ENCODE results near the gene DENND6A. TPM values are rescaled to one million over a fixed set of nuclear protein-coding genes. Genes with fewer than 3 reads are reported as not detected.
"Not testable (repeated sequence)": the region's sequence is repeated elsewhere in the genome, so short reads cannot be mapped to it uniquely, and the experiment has no call there.

Gene DENND6A, protein sequence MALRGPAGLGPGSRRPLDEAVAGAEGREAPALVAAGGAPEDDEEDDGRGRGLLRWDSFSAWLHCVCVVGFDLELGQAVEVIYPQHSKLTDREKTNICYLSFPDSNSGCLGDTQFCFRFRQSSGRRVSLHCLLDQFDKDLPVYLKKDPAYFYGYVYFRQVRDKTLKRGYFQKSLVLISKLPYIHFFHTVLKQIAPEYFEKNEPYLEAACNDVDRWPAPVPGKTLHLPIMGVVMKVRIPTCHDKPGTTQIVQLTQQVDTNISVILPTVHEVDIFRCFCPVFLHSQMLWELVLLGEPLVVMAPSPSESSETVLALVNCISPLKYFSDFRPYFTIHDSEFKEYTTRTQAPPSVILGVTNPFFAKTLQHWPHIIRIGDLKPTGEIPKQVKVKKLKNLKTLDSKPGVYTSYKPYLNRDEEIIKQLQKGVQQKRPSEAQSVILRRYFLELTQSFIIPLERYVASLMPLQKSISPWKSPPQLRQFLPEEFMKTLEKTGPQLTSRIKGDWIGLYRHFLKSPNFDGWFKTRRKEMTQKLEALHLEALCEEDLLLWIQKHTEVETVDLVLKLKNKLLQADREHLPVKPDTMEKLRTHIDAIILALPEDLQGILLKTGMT
- 17.5 and 23.6 TPM in 2 replicates for total RNA-seq

DNA sequence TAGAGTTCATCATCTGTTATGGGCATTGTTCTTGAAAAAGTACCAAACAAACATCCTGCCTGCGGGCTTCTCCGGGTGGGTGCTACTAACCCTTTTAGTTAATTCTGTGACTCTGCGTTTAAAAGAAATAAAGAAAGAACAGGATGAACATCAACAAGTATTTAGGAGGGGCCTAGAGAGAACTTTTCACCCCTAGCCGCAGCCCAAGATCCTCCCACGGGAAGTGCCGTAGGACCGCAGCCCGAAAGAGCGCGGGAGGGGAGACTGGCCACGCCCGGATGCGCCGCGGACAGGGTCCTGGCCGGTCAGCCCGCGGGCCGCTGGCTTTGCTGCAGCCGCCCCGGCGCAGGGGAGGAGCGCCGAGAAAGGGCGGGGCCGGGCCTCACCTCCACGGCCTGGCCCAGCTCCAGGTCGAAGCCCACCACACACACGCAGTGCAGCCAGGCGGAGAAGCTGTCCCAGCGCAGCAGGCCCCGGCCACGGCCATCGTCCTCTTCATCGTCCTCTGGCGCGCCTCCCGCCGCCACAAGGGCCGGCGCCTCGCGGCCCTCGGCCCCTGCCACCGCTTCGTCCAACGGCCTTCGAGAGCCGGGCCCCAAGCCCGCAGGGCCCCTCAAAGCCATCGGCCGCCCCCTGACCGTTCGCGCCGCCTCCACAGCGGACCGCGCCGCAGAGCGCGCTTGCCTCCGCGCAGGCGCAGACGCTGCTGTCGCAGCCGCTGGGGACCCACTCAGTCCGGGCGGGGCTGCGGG, at the start of gene DENND6A:
Gene DENND6A, minus strand, starts transcription at position 682 of the 752 bp plus-strand sequence. Its CDS starts 59 bp downstream, at position 623.
- DNase-seq (ENCODE audit: low read depth, low spot score): peak; percentile 41

DNA sequence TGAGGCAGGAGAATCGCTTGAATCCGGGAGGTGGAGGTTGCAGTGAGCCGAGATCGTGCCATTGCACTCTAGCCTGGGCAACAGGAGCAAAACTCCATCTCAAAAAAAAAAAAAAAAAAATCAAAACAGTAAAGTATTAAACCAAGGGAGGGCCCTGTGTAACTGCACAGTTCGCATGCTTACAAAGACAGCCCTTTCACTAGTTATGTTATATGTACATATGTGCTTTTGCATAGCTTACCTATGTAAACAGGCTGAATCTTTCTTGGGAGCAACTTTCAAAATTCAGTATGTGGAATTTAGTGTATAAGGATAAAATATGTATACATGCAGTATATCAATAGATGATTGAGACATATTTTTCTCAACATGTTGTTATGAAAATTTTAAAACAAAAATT, 47.1 kb upstream of the DENND6A start:
- DNase-seq (ENCODE audit: low read depth, low spot score): no peak

DNA sequence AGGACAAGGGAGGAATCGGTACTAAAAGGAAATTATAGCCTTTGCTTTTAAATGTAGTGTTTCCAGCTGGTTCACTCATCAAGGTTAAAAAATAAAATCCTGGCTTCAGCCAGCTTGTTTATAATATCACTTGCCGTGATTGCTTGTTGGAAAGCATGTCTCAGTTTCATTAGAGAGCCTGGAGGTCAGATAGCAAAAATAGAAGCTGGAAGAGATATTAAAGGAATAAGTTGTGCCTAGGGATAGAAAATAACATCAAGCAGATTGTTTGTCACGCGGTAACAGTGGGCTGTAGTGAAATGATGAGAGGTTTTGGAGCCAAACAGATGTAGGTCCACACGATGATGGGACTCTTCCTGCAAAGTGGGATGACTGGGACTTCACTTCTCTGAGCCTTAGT, 45.5 kb upstream of the DENND6A start:
- no peak for DNase-seq (ENCODE audit: low read depth, low spot score)

DNA sequence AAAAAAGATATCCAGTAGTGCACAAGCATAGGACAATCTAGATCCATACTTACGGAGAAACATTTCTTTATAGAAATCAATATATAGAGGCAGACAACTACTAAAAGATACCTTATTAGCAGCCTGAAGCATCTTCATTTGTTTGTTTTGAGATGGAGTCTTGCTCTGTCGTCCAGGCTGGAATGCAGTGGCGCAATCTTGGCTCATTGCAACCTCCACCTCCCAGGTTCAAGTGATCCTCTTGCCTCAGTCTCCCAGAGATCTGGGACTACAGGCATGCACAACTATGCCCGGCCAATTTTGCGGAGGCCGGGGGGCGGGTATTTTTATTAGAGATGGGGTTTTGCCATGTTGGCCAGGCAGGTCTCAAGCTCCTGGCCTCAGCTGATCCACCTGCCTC, 45.0 kb upstream of the DENND6A start:
- DNase-seq (ENCODE audit: low read depth, low spot score): no peak

DNA sequence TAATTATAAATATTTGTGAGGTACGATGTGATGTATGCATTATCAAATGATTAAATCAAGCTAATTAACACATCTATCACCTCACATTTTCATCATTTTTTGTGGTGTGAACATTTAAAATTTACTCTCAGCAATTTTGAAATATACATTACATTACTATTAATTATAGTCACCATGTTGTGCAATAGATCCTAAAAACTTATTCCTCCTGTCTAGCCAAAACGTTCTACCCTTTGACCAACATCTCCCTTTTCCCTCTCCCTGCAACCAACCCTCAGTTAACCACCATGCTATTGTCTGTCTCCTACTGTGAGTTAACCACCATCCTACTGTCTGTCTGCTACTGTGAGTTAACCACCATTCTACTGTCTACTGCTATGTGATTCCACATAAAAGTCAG, 42.5 kb upstream of the DENND6A start:
- DNase-seq (ENCODE audit: low read depth, low spot score): no peak

DNA sequence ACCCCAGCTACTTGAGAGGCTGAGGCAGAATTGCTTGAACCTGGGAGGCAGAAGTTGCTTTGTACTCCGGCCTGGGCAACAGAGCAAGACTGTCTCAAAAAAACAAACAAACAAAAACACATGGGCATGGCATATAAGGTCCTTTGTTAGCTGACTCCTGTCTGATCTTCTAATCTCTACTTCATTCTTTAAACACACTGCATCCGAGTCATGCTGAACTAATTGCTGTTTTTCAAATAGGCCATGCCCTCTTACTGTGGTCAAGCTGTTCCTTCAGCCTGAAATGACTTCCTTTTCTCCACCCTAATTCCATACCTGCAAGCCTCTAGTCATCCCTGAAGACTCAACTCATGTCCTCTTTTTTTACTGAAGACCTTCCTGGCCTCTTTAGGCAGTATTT, 40.9 kb upstream of the DENND6A start:
- DNase-seq (ENCODE audit: low read depth, low spot score): no peak

DNA sequence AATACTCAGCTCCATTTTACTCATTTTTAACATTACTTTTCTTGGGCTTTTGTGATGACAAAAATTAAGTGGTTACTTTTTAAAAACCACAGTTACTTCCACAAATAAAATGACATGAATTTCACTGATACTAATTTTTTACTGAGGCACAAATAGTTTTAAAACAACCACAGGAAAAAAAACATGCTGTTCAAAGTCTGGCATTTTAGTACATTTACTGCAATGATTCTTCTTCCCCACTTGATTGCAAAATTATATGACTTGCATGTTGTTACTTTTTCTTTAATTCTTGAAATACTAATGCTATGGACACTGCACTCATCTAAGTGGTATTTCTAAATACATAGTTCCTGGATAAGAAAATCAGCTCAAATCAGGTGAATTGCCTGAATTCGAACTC, 38.4 kb upstream of the DENND6A start:
- no peak for DNase-seq (ENCODE audit: low read depth, low spot score)

DNA sequence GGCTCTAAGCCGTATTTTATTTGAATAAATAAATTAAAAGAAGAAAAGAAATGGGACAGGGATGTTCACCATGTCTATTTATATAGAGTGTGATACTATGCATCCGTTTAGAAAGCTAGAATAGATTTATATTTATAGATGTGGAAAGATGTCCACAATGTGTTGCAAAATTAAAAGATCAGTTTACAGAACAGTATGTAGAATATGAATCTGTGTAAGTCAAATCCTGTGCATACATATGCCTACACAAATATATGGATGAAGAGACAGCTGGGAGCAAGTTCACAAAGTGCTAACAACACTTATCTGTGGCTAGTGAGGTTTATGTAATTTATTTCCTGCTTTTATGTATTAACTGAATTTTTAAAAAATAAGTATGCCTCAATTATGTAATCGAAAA, 37.8 kb upstream of the DENND6A start:
- no peak for DNase-seq (ENCODE audit: low read depth, low spot score)

DNA sequence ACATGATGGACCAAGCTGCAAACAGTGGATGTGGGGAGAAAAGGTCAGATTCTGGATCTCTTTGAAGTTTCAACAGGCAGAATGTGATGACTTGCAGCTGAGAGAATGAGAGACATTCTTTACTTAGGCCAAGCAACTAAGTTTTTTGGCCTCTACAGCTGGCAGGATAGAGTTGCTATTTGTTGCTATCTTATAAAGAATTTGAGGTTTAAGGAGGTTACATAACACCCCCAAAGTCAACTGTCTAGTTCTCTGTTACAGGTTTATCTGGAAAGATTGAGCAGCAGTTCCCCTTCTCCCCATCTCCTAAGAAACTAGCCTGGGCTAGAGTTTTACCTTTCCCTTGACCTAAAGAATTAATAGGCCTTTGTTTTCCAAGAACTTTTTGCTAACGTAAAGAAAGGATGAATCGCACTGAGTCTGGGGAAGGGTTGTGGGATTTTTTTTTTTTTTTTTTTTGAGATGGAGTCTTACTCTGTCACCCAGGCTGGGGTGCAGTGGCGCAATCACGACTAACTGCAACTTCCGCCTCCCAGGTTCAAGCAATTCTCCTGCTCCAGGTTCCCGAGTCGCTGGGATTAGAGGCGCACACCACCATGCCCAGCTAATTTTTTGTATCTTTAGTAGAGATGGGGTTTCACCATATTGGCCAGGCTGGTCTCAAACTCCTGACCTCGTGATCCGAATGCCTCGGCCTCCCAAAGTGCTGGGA, 36.6 kb upstream of the DENND6A start:
- no peak for DNase-seq (ENCODE audit: low read depth, low spot score)

DNA sequence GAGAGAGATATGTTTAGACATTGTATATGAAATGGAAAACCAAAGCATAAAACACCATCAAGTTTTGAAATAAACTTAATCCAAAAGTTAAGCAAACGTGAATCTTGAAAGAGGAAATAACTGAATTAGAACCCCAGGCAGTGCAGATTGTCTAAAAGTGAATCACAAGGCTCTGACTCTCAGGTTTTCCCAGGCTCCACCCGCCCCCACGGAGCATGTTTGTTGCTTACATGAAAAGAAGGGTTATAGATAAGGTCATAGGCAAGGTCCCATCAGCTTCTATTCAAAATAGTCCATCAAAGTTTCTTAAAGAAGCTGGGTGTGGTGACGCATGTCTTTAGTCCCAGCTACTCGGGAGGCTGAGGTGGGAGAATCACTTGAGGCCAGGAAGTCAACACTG, 34.2 kb upstream of the DENND6A start:
- DNase-seq (ENCODE audit: low read depth, low spot score): no peak

DNA sequence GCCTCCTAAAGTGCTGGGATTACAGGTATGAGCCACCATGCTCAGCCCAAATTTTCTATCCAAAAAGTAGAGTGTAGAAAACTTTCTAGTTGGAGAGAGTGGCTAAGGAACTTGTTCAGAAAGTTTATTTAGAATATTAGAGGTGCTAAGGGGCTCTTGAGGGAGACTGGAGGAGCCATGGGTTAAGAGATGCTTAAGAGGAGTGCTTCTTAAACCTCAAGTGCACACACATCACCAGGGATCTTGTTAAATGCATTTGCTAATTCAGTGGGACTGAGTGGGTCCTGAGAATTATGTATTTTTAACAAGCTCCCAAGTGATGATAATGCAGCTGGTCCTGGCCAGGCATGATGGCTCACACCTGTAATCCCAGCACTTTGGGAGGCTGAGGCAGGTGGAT, 33.5 kb upstream of the DENND6A start:
- no peak for DNase-seq (ENCODE audit: low read depth, low spot score)

DNA sequence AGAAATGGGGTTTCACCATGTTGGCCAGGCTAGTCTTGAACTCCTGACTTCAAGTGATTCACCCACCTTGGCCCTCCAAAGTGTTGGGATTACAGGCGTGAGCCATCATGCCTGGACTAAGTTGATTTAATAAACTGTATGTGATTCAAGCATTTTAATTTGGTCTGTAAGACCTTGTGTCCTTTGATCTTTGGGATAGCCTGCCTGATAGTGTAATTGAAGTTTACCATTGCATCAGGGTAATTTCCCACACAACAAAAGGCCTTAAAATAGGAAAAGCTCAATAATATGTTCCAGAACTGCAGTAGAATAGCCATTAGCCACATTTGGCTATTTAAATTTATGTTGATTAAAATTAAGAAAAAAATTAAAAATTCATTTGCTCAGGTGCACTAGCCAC, 25.2 kb upstream of the DENND6A start:
- DNase-seq (ENCODE audit: low read depth, low spot score): no peak

DNA sequence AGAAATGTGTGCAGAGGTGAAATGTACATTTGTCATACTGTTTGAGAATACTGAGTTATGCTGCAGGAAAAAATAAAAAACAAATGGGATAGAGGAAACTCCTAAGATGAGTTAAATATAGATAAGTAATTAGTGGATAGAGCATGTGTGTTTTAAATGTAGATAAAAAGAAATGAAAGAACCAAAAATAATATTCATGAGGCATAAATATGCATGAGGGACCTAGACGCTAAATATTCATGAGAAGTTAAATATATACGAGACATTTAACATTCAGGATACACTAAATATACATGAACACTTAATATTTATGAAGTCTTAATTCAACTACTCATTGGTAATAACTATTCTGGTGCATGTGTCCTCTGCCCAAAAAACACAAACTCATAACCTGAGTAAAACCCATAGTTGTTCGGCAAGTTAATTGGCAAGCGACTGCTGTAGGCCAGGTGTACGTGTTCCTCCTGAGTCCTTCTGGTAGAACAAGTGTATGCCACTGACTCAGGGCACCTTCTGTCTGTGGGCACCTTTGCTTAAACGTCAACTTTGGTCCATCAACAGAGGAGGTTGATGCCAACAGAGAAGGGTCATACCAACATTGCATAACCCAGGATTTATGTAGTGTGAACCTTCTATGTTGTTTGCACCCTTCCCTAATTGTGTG, 24.5 kb upstream of the DENND6A start:
- no peak for DNase-seq (ENCODE audit: low read depth, low spot score)

DNA sequence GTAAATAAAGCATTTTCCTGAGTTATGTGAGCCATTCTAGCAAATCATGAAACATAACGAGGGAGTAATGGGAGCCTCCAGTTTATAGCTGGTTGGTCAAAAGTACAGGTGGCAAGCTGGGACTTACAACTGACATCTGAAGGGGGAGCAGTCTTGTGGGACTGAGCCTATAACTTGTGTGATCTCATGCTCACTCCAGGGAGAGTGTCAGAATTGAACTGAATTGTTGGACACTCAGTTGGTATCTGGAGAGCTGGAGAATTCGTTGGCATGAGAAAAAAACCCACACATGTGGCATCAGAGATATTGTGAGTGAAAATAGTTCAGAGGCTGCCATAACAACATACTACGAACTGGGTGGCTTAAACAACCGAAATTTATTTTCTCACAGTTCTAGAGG, 22.8 kb upstream of the DENND6A start:
- no peak for DNase-seq (ENCODE audit: low read depth, low spot score)

DNA sequence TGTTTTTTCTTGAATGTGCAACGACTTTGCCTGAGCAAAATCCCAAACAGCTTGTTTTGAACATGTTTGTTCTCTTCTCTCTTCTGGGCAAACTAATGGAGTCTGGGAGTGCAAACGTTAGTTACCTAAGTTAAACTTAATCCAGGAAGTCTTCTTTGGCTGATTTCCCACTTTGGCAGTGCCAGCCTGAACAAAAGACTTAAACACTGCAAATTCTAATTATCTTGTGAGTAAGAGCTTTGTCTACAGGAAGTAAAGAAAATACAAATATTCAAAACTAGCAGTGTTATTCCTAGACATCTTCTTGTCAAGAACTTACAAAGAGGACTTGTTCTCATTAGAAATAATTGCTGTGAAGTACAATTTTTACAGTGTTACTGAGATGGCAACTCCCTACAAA, 16.7 kb upstream of the DENND6A start:
- DNase-seq (ENCODE audit: low read depth, low spot score): no peak

DNA sequence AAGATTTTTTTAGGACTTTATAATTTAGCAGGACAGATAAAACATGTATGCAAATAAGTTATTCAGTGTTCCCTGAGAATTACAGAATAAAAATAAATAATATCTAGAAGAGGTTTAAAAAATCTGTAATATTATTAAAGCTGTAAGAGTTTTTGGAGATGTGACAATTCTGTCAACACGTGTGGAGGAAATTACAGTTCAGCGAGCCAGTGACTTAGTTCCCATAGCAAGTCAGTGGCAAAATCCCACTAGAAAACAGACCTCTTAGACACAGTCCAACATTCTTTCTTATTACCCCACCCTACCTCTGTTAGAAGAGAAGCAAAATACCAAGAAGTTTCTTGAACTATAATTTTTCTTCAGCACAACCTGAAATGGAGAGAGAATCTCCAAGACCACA, 16.2 kb upstream of the DENND6A start:
- no peak for DNase-seq (ENCODE audit: low read depth, low spot score)

DNA sequence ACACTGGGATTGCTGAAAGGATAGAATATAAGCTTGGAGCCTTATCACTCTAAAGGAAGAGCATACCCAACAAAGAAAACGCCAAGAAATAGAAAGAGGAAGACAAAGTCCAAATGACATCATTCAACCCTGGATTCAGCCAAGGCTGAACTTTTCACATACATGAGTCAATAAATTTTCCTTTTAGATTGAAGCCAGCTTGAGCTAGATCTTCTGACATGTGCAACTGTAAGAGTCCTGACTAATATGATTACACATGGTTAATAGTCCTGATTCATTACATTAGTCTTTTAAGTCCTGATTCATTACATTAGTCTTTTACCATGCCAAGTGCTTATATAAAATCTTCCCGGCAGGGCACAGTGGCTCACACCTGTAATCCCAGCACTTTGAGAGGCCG, 13.6 kb upstream of the DENND6A start:
- peak; percentile 15 for DNase-seq (ENCODE audit: low read depth, low spot score)

DNA sequence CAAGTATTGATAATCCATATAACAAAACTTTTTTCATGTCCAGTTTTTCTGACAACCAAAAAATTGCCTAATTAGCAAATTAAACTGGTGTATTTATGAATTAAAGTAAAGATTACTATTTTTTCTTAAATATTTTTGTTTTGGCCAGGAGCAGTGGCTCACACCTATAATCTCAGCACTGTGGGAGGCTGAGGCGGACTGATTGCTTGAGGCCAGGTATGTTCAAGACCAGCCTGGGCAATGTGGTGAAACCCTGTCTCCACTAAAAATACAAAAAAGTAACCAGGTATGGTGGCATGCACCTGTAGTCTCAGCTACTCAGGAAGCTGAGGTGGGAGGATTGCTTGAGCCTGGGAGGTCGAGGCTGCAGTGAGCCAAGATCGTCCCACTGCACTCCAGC, 12.5 kb upstream of the DENND6A start:
- not testable (repeated sequence) for DNase-seq (ENCODE audit: low read depth, low spot score)

DNA sequence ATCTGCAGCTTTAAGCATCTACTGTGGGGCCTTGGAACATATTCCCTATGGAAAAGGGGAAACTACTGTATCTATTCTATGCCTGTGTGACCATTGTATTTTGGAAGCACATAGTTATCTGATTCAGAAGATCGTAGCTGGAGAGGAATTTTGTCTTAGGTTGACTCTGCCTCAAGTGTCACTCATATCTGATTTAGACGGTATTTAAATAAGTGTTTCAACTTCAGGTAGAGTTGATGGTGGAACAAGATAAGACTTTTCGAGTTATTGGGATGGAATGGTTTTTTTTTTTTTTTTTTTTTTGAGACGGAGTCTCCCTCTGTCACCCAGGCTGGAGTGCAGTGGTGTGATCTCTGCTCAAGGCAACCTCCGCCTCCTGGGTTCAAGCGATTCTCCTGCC, 8.9 kb upstream of the DENND6A start:
- no peak for DNase-seq (ENCODE audit: low read depth, low spot score)

DNA sequence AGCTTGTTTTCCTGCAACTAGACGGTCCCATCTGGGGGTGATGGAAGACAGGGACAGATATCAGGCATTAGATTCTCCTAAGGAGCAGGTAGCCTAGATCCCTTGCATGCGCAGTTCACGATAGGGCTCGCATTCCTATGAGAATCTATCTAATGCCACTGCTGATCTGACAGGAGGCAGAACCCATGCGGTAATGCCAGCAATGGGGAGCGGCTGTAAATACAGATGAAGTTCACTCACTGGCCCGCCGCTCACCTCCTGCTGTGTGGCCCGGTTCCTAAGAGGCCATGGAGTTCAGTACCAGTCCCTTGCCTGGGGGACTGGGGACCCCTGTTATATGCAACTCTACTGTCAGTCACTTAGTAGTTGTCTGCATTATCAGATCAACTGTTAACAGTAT, 7.9 kb upstream of the DENND6A start:
- DNase-seq (ENCODE audit: low read depth, low spot score): no peak

DNA sequence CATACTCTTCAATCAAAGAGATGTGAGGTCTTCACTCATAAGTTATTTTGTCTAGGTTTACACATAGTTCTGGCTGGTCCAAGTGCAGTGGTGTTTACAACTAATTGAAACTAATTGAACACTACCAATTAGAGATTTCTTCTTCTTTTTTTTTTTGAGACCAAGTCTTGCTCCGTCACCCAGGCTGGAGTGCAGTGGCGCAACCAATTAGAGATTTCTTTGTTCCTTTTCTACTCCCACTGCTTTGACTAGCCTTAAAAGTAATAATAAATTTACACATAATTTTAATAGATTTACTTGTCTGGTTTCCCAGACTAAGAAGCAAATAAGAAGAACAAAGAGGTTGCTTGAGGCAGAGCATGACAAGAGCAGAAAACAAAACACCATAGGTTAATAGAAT, 6.7 kb upstream of the DENND6A start:
- DNase-seq (ENCODE audit: low read depth, low spot score): no peak

Data from pulmonary artery endothelial cell (primary cell).